Mesenchymal stem cell (in vitro differentiated cells and primary cell): ENCODE results near the gene MBNL1.
A peak's percentile ranks its signal among the peaks of the same experiment; 100 is the strongest.

Source experiments
- DNase-seq: peaks from one replicate; pipeline ENCODE4 v3.0.0-alpha.2; 2013
- H2AFZ ChIP-seq: one replicate; pipeline ENCODE4 v1.6.1; 2013; ENCODE audit warnings: low read depth, mild to moderate bottlenecking, control low read depth, inconsistent platforms, low read length, moderate library complexity
- H2AK5ac ChIP-seq: 2 replicates; pipeline ENCODE4 v1.6.1; 2013; ENCODE audit warnings: low read length, moderate library complexity, mild to moderate bottlenecking, inconsistent platforms; ENCODE audit not compliant: severe bottlenecking
- H2BK120ac ChIP-seq: one replicate; pipeline ENCODE4 v1.6.1; 2013; ENCODE audit warnings: low read depth, mild to moderate bottlenecking, inconsistent platforms, low read length, moderate library complexity
- H2BK12ac ChIP-seq, 2 experiments: one replicate each; pipeline ENCODE4 v1.6.1; 2013; ENCODE audit warnings: inconsistent platforms in 2 of 2, low read length in 2 of 2, mild to moderate bottlenecking in 2 of 2, moderate library complexity in 2 of 2, control low read depth in 1 of 2
- H2BK15ac ChIP-seq: one replicate; pipeline ENCODE4 v1.6.1; 2013; ENCODE audit warnings: mild to moderate bottlenecking, low read depth, inconsistent platforms; ENCODE audit not compliant: poor library complexity, severe bottlenecking
- H2BK5ac ChIP-seq: 2 replicates; pipeline ENCODE4 v1.6.1; 2013; ENCODE audit warnings: low read depth, mild to moderate bottlenecking, low read length, control low read depth, inconsistent platforms; ENCODE audit not compliant: poor library complexity, severe bottlenecking
- H3K14ac ChIP-seq, 2 experiments: one replicate each; pipeline ENCODE4 v1.6.1; 2013; ENCODE audit warnings: inconsistent platforms in 2 of 2, low read length in 2 of 2, control low read depth in 1 of 2, mild to moderate bottlenecking in 1 of 2, moderate library complexity in 1 of 2
- H3K18ac ChIP-seq, 2 experiments: one replicate each; pipeline ENCODE4 v1.6.1; 2013; ENCODE audit warnings: inconsistent platforms in 2 of 2, low read length in 2 of 2, control low read depth in 1 of 2, low read depth in 1 of 2, mild to moderate bottlenecking in 1 of 2
- H3K23ac ChIP-seq, 2 experiments: one replicate each; pipeline ENCODE4 v1.6.1; 2013; ENCODE audit warnings: inconsistent platforms in 2 of 2, low read length in 2 of 2, mild to moderate bottlenecking in 2 of 2, moderate library complexity in 2 of 2, control low read depth in 1 of 2
- H3K27ac ChIP-seq: 2 replicates; pipeline ENCODE4 v1.5.1; 2013; ENCODE audit warnings: mild to moderate bottlenecking, moderate library complexity, low read length, control low read depth, inconsistent platforms; ENCODE audit not compliant: poor library complexity, severe bottlenecking
- H3K27me3 ChIP-seq, 2 experiments: 2 replicates each; pipeline versions ENCODE4 v1.6.1 to v1.7.0; 2013; ENCODE audit warnings: low read length in 2 of 2, mild to moderate bottlenecking in 2 of 2, moderate library complexity in 2 of 2, control low read depth in 1 of 2, inconsistent platforms in 1 of 2; ENCODE audit not compliant: control insufficient read depth in 1 of 2, insufficient read depth in 1 of 2
- H3K36me3 ChIP-seq, 2 experiments: 2 replicates each; pipeline versions ENCODE4 v1.6.1 to v1.7.0; 2013; ENCODE audit warnings: low read length in 2 of 2, control low read depth in 1 of 2, inconsistent platforms in 1 of 2, low read depth in 1 of 2, mild to moderate bottlenecking in 1 of 2; ENCODE audit not compliant: insufficient read depth in 2 of 2, control insufficient read depth in 1 of 2
- H3K4ac ChIP-seq, 2 experiments: one replicate each; pipeline ENCODE4 v1.6.1; 2013; ENCODE audit warnings: inconsistent platforms in 2 of 2, low read length in 2 of 2, mild to moderate bottlenecking in 2 of 2, moderate library complexity in 2 of 2, control low read depth in 1 of 2, low read depth in 1 of 2
- H3K4me1 ChIP-seq: 2 replicates; pipeline ENCODE4 v1.6.1; 2013; ENCODE audit warnings: low read depth, low read length, control low read depth; ENCODE audit not compliant: control insufficient read depth, insufficient read depth
- H3K4me2 ChIP-seq: 2 replicates; pipeline ENCODE4 v1.6.1; 2013; ENCODE audit warnings: low read length, mild to moderate bottlenecking, inconsistent platforms; ENCODE audit not compliant: poor library complexity, severe bottlenecking
- H3K4me3 ChIP-seq, 2 experiments: 2 replicates each; pipeline versions ENCODE4 v1.5.1 to v1.7.0; 2013; ENCODE audit warnings: low read length in 2 of 2, mild to moderate bottlenecking in 2 of 2, control low read depth in 1 of 2, low read depth in 1 of 2; ENCODE audit not compliant: insufficient read depth in 1 of 2
- H3K79me1 ChIP-seq: replicated peaks from 2 replicates; pipeline ENCODE4 v1.6.1; 2013; ENCODE audit warnings: mild to moderate bottlenecking, control low read depth, low read length, inconsistent platforms; ENCODE audit not compliant: poor library complexity, severe bottlenecking
- H3K9ac ChIP-seq: 2 replicates; pipeline ENCODE4 v1.7.0; 2013; ENCODE audit warnings: mild to moderate bottlenecking, low read length, moderate library complexity
- H3K9me3 ChIP-seq: 2 replicates; pipeline ENCODE4 v1.7.0; 2013; ENCODE audit warnings: mild to moderate bottlenecking, low read length; ENCODE audit not compliant: control insufficient read depth
- H4K8ac ChIP-seq: one replicate; pipeline ENCODE4 v1.6.1; 2013; ENCODE audit warnings: inconsistent platforms, mild to moderate bottlenecking, low read length, moderate library complexity
- H4K91ac ChIP-seq: one replicate; pipeline ENCODE4 v1.6.1; 2013; ENCODE audit warnings: mild to moderate bottlenecking, low read length, inconsistent platforms
- WGBS: methylation state at CpG from one replicate; pipeline ENCODE4 v1.1.7; 2013; ENCODE audit warnings: mixed read lengths; 5-methylcytosine and 5-hydroxymethylcytosine counted together

MBNL1 gene

GRCh38 chr3:152264378-152264777 lies 4.4 kb upstream of the MBNL1 start:
- H2AFZ ChIP-seq: no peak overlapping the region
- H2BK5ac ChIP-seq: no peak overlapping the region
- H3K23ac ChIP-seq: no peak overlapping the region

GRCh38 chr3:152266221-152266995 lies 2.3 kb upstream of the MBNL1 start:
- WGBS: 38% methylated on average over 3 of the region's 3 CpGs
- Histone ChIP-seq H3K9ac (peak overlapping the region; percentile 97), H2AFZ (peak overlapping the region; percentile 58), H3K4me3 (peak overlapping the region in 1 of 2 experiments; percentile 90), H3K4ac (peak overlapping the region; percentile 54 to 90), H2BK15ac (no peak overlapping the region), H3K9me3 (no peaks in the 10 kb centered on the region), H2BK5ac (no peak overlapping the region), H2BK120ac (peak overlapping the region; percentile 85), H4K8ac (peak overlapping the region; percentile 64), H3K36me3 (no peaks in the 10 kb centered on the region), H3K4me2 (peak overlapping the region; percentile 16), H3K27ac (peak overlapping the region; percentile 68), H3K23ac (no peak overlapping the region), H2AK5ac (peak overlapping the region; percentile 58), H2BK12ac (peak overlapping the region; percentile 78 to 85), H3K27me3 (no peaks in the 10 kb centered on the region), H4K91ac (peak overlapping the region; percentile 55), H3K14ac (peak overlapping the region in 1 of 2 experiments; percentile 74), H3K4me1 (peaks cover 6% of the 10 kb centered on the region), H3K79me1 (peaks cover 6% of the 10 kb centered on the region), H3K18ac (peak overlapping the region; percentile 82 to 87)
- DNase-seq: peak; percentile 97

More at GRCh38 chr3:152264378-152264777, 4.4 kb upstream of the MBNL1 start:
- Histone ChIP-seq H3K4me2 (no peak overlapping the region), H3K9ac (peak overlapping the region; percentile 13), H3K4me3 (no peak overlapping the region), H3K36me3 (no peaks in the 10 kb centered on the region), H3K27ac (no peak overlapping the region), H3K9me3 (no peaks in the 10 kb centered on the region), H2BK12ac (no peak overlapping the region), H2BK15ac (no peak overlapping the region), H3K79me1 (peaks cover 6% of the 10 kb centered on the region), H3K18ac (no peak overlapping the region), H3K27me3 (no peaks in the 10 kb centered on the region), H4K91ac (no peak overlapping the region), H2BK120ac (no peak overlapping the region), H3K4ac (no peak overlapping the region), H3K14ac (no peak overlapping the region), H3K4me1 (peaks cover 6% of the 10 kb centered on the region), H4K8ac (no peak overlapping the region), H2AK5ac (no peak overlapping the region)
- no peak for DNase-seq

GRCh38 chr3:152267831-152268554 lies 736 bp upstream of the MBNL1 start:
- Histone ChIP-seq H3K4me3 (peak overlapping the region; percentile 78 to 90), H4K8ac (peak overlapping the region; percentile 90), H2BK120ac (peak overlapping the region; percentile 83), H3K9me3 (no peaks in the 10 kb centered on the region), H2AFZ (no peak overlapping the region), H2BK5ac (peak overlapping the region; percentile 63), H3K4me2 (peak overlapping the region; percentile 91), H3K27ac (peak overlapping the region; percentile 96), H3K4ac (peak overlapping the region; percentile 94 to 98), H3K79me1 (peaks cover 6% of the 10 kb centered on the region), H3K4me1 (peaks cover 6% of the 10 kb centered on the region), H3K14ac (peak overlapping the region in 1 of 2 experiments; percentile 83), H3K23ac (no peak overlapping the region), H3K18ac (peak overlapping the region; percentile 86 to 99), H2BK15ac (no peak overlapping the region), H3K9ac (peak overlapping the region; percentile 97), H2BK12ac (no peak overlapping the region), H3K27me3 (no peaks in the 10 kb centered on the region), H3K36me3 (no peaks in the 10 kb centered on the region), H4K91ac (peak overlapping the region; percentile 57), H2AK5ac (peak overlapping the region; percentile 35)
- no peak for DNase-seq
- 15% methylated on average over 12 of the region's 16 CpGs for WGBS
